Fibroblast of lung (primary cell): ENCODE results near the gene DNAJC11.
"Not testable (repeated sequence)": the region's sequence is repeated elsewhere in the genome, so short reads cannot be mapped to it uniquely, and the experiment has no call there.

ENCODE experiments used
- EZH2 ChIP-seq: IDR thresholded peaks from 2 replicates; pipeline ENCODE4 v1.5.1; 2012; ENCODE audit warnings: low read length, control low read depth, mild to moderate bottlenecking; ENCODE audit errors: missing control alignments
- TF ChIP-seq, protein P1 (sequence below), 2 donors: IDR thresholded peaks in 1 of 2; conservative IDR thresholded peaks in 1 of 2; 1 replicate in 1 of 2; 2 replicates in 1 of 2; pipeline ENCODE4 v1.5.1; 2011 to 2012; ENCODE audit warnings: low read length in 2 of 2, control low read depth in 1 of 2, inconsistent platforms in 1 of 2, low read depth in 1 of 2, mild to moderate bottlenecking in 1 of 2

DNA sequence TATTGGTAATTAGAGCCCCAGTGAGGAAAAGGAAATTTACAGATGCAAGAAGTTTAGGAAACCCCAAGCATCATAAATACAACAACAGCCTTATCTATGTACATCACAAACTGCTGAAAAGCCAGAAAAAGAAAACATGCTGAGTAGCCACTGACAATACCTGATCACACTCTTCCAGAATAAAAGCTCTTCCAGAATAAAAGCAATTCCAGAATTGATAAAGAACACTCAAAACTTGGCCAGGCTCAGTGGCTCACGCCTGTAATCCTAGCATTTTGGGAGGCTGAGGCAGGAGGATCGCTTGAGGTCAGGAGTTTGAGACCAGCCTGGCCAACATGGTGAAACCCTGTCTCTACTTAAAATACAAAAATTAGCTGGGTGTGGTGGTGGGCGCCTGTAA, 60.7 kb downstream of the DNAJC11 start:
- TF ChIP-seq, protein P1, sequence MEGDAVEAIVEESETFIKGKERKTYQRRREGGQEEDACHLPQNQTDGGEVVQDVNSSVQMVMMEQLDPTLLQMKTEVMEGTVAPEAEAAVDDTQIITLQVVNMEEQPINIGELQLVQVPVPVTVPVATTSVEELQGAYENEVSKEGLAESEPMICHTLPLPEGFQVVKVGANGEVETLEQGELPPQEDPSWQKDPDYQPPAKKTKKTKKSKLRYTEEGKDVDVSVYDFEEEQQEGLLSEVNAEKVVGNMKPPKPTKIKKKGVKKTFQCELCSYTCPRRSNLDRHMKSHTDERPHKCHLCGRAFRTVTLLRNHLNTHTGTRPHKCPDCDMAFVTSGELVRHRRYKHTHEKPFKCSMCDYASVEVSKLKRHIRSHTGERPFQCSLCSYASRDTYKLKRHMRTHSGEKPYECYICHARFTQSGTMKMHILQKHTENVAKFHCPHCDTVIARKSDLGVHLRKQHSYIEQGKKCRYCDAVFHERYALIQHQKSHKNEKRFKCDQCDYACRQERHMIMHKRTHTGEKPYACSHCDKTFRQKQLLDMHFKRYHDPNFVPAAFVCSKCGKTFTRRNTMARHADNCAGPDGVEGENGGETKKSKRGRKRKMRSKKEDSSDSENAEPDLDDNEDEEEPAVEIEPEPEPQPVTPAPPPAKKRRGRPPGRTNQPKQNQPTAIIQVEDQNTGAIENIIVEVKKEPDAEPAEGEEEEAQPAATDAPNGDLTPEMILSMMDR (conservative IDR thresholded peaks at IDR 0.05 in 1 of 2, IDR thresholded peaks at IDR 0.05 in 1 of 2; ENCODE audit: low read depth in 1 of 2, low read length in 2 of 2), result not testable (repeated sequence)
- TF ChIP-seq EZH2, result not testable (repeated sequence)
